H1 (cell line): Measurements from ENCODE around the gene CACNA1C. TPM values are rescaled to one million over a fixed set of nuclear protein-coding genes. Genes with fewer than 3 reads are reported as not detected.

ENCODE experiments used
- CTCF ChIA-PET: fragments of 300-600 bp; sonication (Branson Sonifier 250); formaldehyde crosslinking; loops from one replicate; lab custom pipeline; 2021; ENCODE audit not compliant: partially characterized antibody; lab: Charles Lee
- POLR2A ChIA-PET: fragments of 300-600 bp; sonication (Branson Sonifier 250); formaldehyde crosslinking; loops from one replicate; lab custom pipeline; 2021; ENCODE audit warnings: inconsistent platforms; ENCODE audit not compliant: partially characterized antibody; lab: Charles Lee
- DNase-seq, 2 experiments: peaks; one replicate each; pipeline versions ENCODE4 v3.0.0 to v3.0.0-alpha.2; 2010 to 2022; ENCODE audit warnings: low spot score in 2 of 2, low read depth in 1 of 2, mixed read lengths in 1 of 2
- FAIRE-seq: peaks from 2 replicates; lab custom pipeline; 2011; peaks lifted over from hg19 to GRCh38; lab: Jason Lieb, UNC
- H2AFZ ChIP-seq: 2 replicates; pipeline ENCODE4 v1.8.1; 2012; ENCODE audit warnings: low read length, inconsistent platforms
- H2AK5ac ChIP-seq: 2 replicates; pipeline ENCODE4 v1.6.1; 2013; ENCODE audit warnings: low read depth, low read length
- H2BK120ac ChIP-seq: replicated peaks from 2 replicates; pipeline ENCODE3; 2013; ENCODE audit warnings: low read depth, low read length, inconsistent platforms
- H2BK12ac ChIP-seq: 2 replicates; pipeline ENCODE4 v1.6.1; 2013; ENCODE audit warnings: low read depth, low read length
- H2BK15ac ChIP-seq: 2 replicates; pipeline ENCODE4 v1.6.1; 2013; ENCODE audit warnings: low read length
- H2BK20ac ChIP-seq: 2 replicates; pipeline ENCODE4 v1.6.1; 2013; ENCODE audit warnings: low read length
- H2BK5ac ChIP-seq: 2 replicates; pipeline ENCODE4 v1.6.1; 2013; ENCODE audit warnings: low read depth, low read length
- H3K14ac ChIP-seq: 2 replicates; pipeline ENCODE4 v1.6.1; 2013; ENCODE audit warnings: inconsistent platforms; ENCODE audit not compliant: insufficient read length
- H3K18ac ChIP-seq: 2 replicates; pipeline ENCODE4 v1.6.1; 2013; ENCODE audit warnings: low read length; ENCODE audit errors: extremely low read depth
- H3K23ac ChIP-seq: 2 replicates; pipeline ENCODE4 v1.6.1; 2013; ENCODE audit warnings: inconsistent platforms; ENCODE audit not compliant: insufficient read length
- H3K23me2 ChIP-seq: 2 replicates; pipeline ENCODE4 v1.6.1; 2013; ENCODE audit warnings: low read depth, low read length
- H3K27ac ChIP-seq: 2 replicates; pipeline ENCODE4 v1.6.1; 2011; ENCODE audit warnings: low read depth, low read length, inconsistent platforms
- H3K27me3 ChIP-seq, 4 experiments: replicated peaks in 1 of 4; 1 replicate in 1 of 4; 2 replicates in 3 of 4; pipeline versions ENCODE4 v1.6.1 to v1.8.1; 2011 to 2013; ENCODE audit warnings: low read length in 3 of 4, mild to moderate bottlenecking in 3 of 4, inconsistent platforms in 2 of 4, mixed read lengths in 2 of 4, moderate library complexity in 1 of 4; ENCODE audit not compliant: control insufficient read depth in 3 of 4, insufficient read depth in 3 of 4; ENCODE audit errors: extremely low read depth in 1 of 4
- H3K36me3 ChIP-seq, 4 experiments: 2 replicates each; pipeline versions ENCODE4 v1.6.1 to v1.8.1; 2011 to 2013; ENCODE audit warnings: mild to moderate bottlenecking in 4 of 4, low read length in 3 of 4, moderate library complexity in 2 of 4, control low read depth in 1 of 4, inconsistent platforms in 1 of 4; ENCODE audit not compliant: insufficient read depth in 4 of 4, control insufficient read depth in 2 of 4
- H3K4ac ChIP-seq: replicated peaks from 2 replicates; pipeline ENCODE3; 2013; ENCODE audit warnings: low read length, low read depth, mixed read lengths, inconsistent platforms; ENCODE audit not compliant: insufficient read length
- H3K4me1 ChIP-seq, 4 experiments: replicated peaks in 1 of 4; 1 replicate in 1 of 4; 2 replicates in 3 of 4; pipeline versions ENCODE4 v1.6.1 to v1.8.1; 2011 to 2013; ENCODE audit warnings: low read length in 3 of 4, inconsistent platforms in 2 of 4, mixed read lengths in 1 of 4; ENCODE audit not compliant: insufficient read depth in 4 of 4, control insufficient read depth in 3 of 4
- H3K4me2 ChIP-seq, 2 experiments: 2 replicates each; pipeline versions ENCODE4 v1.6.1 to v1.8.1; 2011 to 2013; ENCODE audit warnings: low read depth in 2 of 2, low read length in 2 of 2, control low read depth in 1 of 2, inconsistent platforms in 1 of 2, mild to moderate bottlenecking in 1 of 2; ENCODE audit not compliant: insufficient read depth in 1 of 2
- H3K4me3 ChIP-seq, 4 experiments: fragments of 200-600, 300-600 bp in 1 of 4; sonication (generic), shearing (Covaris generic), sonication (Bioruptor Twin) in 1 of 4; 2 replicates each; pipeline versions ENCODE4 v1.5.1 to v1.8.1; 2011 to 2016; ENCODE audit warnings: low read length in 4 of 4, low read depth in 3 of 4, control low read depth in 2 of 4, inconsistent platforms in 2 of 4, mild to moderate bottlenecking in 2 of 4, mixed read lengths in 1 of 4, moderate library complexity in 1 of 4; ENCODE audit not compliant: insufficient read depth in 2 of 4; ENCODE audit errors: extremely low read depth in 1 of 4
- H3K56ac ChIP-seq: replicated peaks from 2 replicates; pipeline ENCODE3; 2013; ENCODE audit warnings: low read depth, mild to moderate bottlenecking, mixed read lengths, low read length, inconsistent platforms; ENCODE audit not compliant: insufficient read length
- H3K79me1 ChIP-seq: 2 replicates; pipeline ENCODE4 v1.6.1; 2013; ENCODE audit warnings: low read depth, low read length, control low read depth
- H3K79me2 ChIP-seq, 2 experiments: 2 replicates each; pipeline versions ENCODE4 v1.6.1 to v1.8.1; 2012 to 2013; ENCODE audit warnings: low read length in 2 of 2, mild to moderate bottlenecking in 2 of 2, inconsistent platforms in 1 of 2; ENCODE audit not compliant: insufficient read depth in 2 of 2, control insufficient read depth in 1 of 2
- H3K9ac ChIP-seq, 4 experiments: replicated peaks in 1 of 4; 1 replicate in 1 of 4; 2 replicates in 3 of 4; pipeline versions ENCODE4 v1.6.1 to v1.8.1; 2011 to 2013; ENCODE audit warnings: low read depth in 3 of 4, low read length in 3 of 4, control low read depth in 2 of 4, mild to moderate bottlenecking in 2 of 4, moderate library complexity in 2 of 4, inconsistent platforms in 1 of 4; ENCODE audit errors: extremely low read depth in 1 of 4
- H3K9me3 ChIP-seq, 2 experiments: 2 replicates each; pipeline versions ENCODE4 v1.6.1 to v1.8.1; 2012 to 2013; ENCODE audit warnings: mild to moderate bottlenecking in 2 of 2, moderate library complexity in 2 of 2, control low read depth in 1 of 2, inconsistent platforms in 1 of 2, low read depth in 1 of 2, low read length in 1 of 2, mixed read lengths in 1 of 2; ENCODE audit not compliant: insufficient read depth in 2 of 2
- H4K20me1 ChIP-seq, 2 experiments: replicated peaks in 1 of 2; 2 replicates each; pipeline versions ENCODE3 to v1.8.1; 2011 to 2013; ENCODE audit warnings: inconsistent platforms in 2 of 2, low read length in 2 of 2, mild to moderate bottlenecking in 1 of 2; ENCODE audit not compliant: insufficient read depth in 2 of 2, control insufficient read depth in 1 of 2
- H4K5ac ChIP-seq: 2 replicates; pipeline ENCODE4 v1.6.1; 2013; ENCODE audit warnings: low read length, low read depth, mixed read lengths, inconsistent platforms; ENCODE audit not compliant: insufficient read length
- H4K8ac ChIP-seq: 2 replicates; pipeline ENCODE4 v1.8.0; 2013; ENCODE audit warnings: mild to moderate bottlenecking, moderate library complexity, low read length, inconsistent platforms; ENCODE audit not compliant: insufficient read depth; ENCODE audit errors: extremely low read depth
- H4K91ac ChIP-seq: replicated peaks from 2 replicates; pipeline ENCODE3; 2013; ENCODE audit warnings: low read length, mixed read lengths, inconsistent platforms; ENCODE audit not compliant: insufficient read length
- BCL11A ChIP-seq, 2 experiments: IDR thresholded peaks; one replicate each; pipeline ENCODE4 v1.6.1; 2011; ENCODE audit warnings: low read depth in 2 of 2, low read length in 2 of 2, mild to moderate bottlenecking in 2 of 2
- CBX5 ChIP-seq: fragments of 300-800, 300-1000 bp; sonication (generic); IDR thresholded peaks from 2 replicates; pipeline ENCODE4 v1.7.1; 2016; ENCODE audit warnings: antibody characterized with exemption, low read length, low read depth
- EGR1 ChIP-seq: IDR thresholded peaks from 2 replicates; pipeline ENCODE4 v1.6.1; 2011; ENCODE audit warnings: low read depth, low read length, borderline replicate concordance
- EZH2 ChIP-seq: fragments of 200-600 bp; sonication (generic); IDR thresholded peaks from 2 replicates; pipeline ENCODE4 v1.7.1; 2012; ENCODE audit warnings: low read depth, mild to moderate bottlenecking, moderate library complexity, low read length, inconsistent platforms; ENCODE audit not compliant: severe bottlenecking
- NRF1 ChIP-seq: IDR thresholded peaks from 2 replicates; pipeline ENCODE4 v1.6.1; 2011; ENCODE audit warnings: mild to moderate bottlenecking, low read depth, low read length, improper control_type of control experiment
- POLR2A ChIP-seq, 2 experiments: IDR thresholded peaks; 1 replicate in 1 of 2; 2 replicates in 1 of 2; pipeline ENCODE4 v1.6.1; 2011; ENCODE audit warnings: low read depth in 2 of 2, low read length in 2 of 2, mild to moderate bottlenecking in 2 of 2; ENCODE audit errors: control extremely low read depth in 1 of 2
- POU5F1 ChIP-seq: IDR thresholded peaks from 2 replicates; pipeline ENCODE4 v1.6.1; 2011; ENCODE audit warnings: low read depth, mild to moderate bottlenecking, low read length, moderate library complexity
- RNF2 ChIP-seq: fragments of 200-900, 300-1000 bp; sonication (generic); IDR thresholded peaks from 2 replicates; pipeline ENCODE4 v1.7.1; 2016; ENCODE audit warnings: borderline replicate concordance, low read depth, mild to moderate bottlenecking, antibody characterized with exemption, low read length; ENCODE audit not compliant: poor library complexity, severe bottlenecking; ENCODE audit errors: missing control alignments
- SP4 ChIP-seq: IDR thresholded peaks from 2 replicates; pipeline ENCODE4 v1.6.1; 2012; ENCODE audit warnings: low read length, inconsistent platforms
- SUZ12 ChIP-seq: fragments of 200-600 bp; sonication (generic); IDR thresholded peaks from 2 replicates; pipeline ENCODE4 v1.6.1; 2012; ENCODE audit warnings: mild to moderate bottlenecking, inconsistent platforms, low read length, moderate library complexity, mixed read lengths
- TAF1 ChIP-seq: IDR thresholded peaks from 2 replicates; pipeline ENCODE4 v1.6.1; 2011; ENCODE audit warnings: mild to moderate bottlenecking, low read depth, low read length
- WGBS, 2 experiments: shearing (Covaris generic) in 1 of 2; methylation state at CpG; one replicate each; pipeline versions ENCODE4 v1.1.6 to v1.1.7; 2013 to 2015; ENCODE audit warnings: low lambda C conversion rate in 2 of 2, mixed read lengths in 2 of 2, inconsistent platforms in 1 of 2, low coverage in 1 of 2, missing lambda C conversion rate in 1 of 2; ENCODE audit not compliant: insufficient replicate concordance in 2 of 2, insufficient coverage in 1 of 2, insufficient read length in 1 of 2; ENCODE audit errors: extremely low coverage in 1 of 2, missing lambda C conversion rate in 1 of 2; 5-methylcytosine and 5-hydroxymethylcytosine counted together
- polyA plus RNA-seq, 7 experiments: library from polyadenylated mRNA; depleted of rRNA in 3 of 7; stranded (reverse) in 5 of 7; unstranded in 2 of 7; fragments of >200 nt in 5 of 7; fragments of 200-250 nt in 2 of 7; gene quantifications; 1 replicate in 5 of 7; 2 replicates in 1 of 7; 4 replicates in 1 of 7; pipeline versions ENCODE4 v1.2.1 to v1.2.3, GENCODE V29; 2011 to 2013; ENCODE audit warnings: missing spikeins in 2 of 7, mixed read lengths in 2 of 7
- total RNA-seq: library from RNA; stranded (reverse); fragmentation: NEBNext Ultra II Directional; extraction: Animal tissue kit (Norgen Biotek cat#: 25700); gene quantifications from 2 replicates; pipeline ENCODE4 v1.2.1, GENCODE V29; 2021
- TF ChIP-seq, protein P1 (sequence below): IDR thresholded peaks from 2 replicates; pipeline ENCODE4 v1.6.1; 2012; ENCODE audit warnings: inconsistent platforms

CACNA1C gene
- total and polyA plus RNA-seq, 2 of the 8 experiments (the other 6 are each of a cell fraction or from before 2014, with no cell fraction given) = 1.3 TPM

GRCh38 chr12:2120982-2121758 is 68.4 kb downstream of the CACNA1C start:
- Histone ChIP-seq H3K14ac (no peak overlapping the region), H4K5ac (no peak overlapping the region), H3K23me2 (peaks cover 2% of the 10 kb centered on the region; the same call in 1 of the 2 replicates), H4K8ac (no peak overlapping the region), H2AFZ (no peak overlapping the region), H3K9ac (no peak overlapping the region), H2BK12ac (no peak overlapping the region), H2AK5ac (no peak overlapping the region), H4K91ac (no peak overlapping the region), H2BK120ac (no peak overlapping the region), H3K4me1 (peaks cover 0 to 4% (median 0%) of the 10 kb centered on the region in 4 experiments; a peak in 1 of 7 replicates), H3K56ac (no peak overlapping the region), H3K4me2 (no peak overlapping the region), H3K36me3 (no peaks in the 10 kb centered on the region), H3K18ac (no peak overlapping the region), H3K4ac (no peak overlapping the region), H3K27me3 (peaks cover 0 to 1% (median 0%) of the 10 kb centered on the region in 4 experiments; a peak in 1 of 7 replicates), H3K9me3 (no peaks in the 10 kb centered on the region), H2BK15ac (no peak overlapping the region), H2BK5ac (no peak overlapping the region), H3K4me3 (no peak overlapping the region), H3K27ac (no peak overlapping the region), H2BK20ac (no peak overlapping the region), H3K23ac (no peak overlapping the region), H3K79me2 (no peaks in the 10 kb centered on the region), H4K20me1 (no peaks in the 10 kb centered on the region), H3K79me1 (no peaks in the 10 kb centered on the region; the same call in 1 of the 2 replicates)
- FAIRE-seq (no peak), DNase-seq (no peak)
- ChIA-PET POLR2A (interaction anchor here (0.6 to 0.7 kb wide), 2 partner anchors 12 to 58 kb away, joined by 3 read pairs; no protein-coding TSS in a partner anchor), CTCF (interaction anchor here (0.7 to 1.5 kb wide), 6 partner anchors 9 to 157 kb away, joined by 3 to 6 read pairs (median 3); no protein-coding TSS in a partner anchor)
- 84% methylated on average over 20 of the region's 20 CpGs; no CpG with 5 or more reads in 1 of the 2 experiments for WGBS, 2 experiments
- TF ChIP-seq, protein P1, sequence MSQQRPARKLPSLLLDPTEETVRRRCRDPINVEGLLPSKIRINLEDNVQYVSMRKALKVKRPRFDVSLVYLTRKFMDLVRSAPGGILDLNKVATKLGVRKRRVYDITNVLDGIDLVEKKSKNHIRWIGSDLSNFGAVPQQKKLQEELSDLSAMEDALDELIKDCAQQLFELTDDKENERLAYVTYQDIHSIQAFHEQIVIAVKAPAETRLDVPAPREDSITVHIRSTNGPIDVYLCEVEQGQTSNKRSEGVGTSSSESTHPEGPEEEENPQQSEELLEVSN = no peak
- no peak for TF ChIP-seq NRF1
- no peak for TF ChIP-seq SP4
- no peak for TF ChIP-seq SUZ12
- TF ChIP-seq POU5F1 = no peak
- TF ChIP-seq EZH2 = no peak
- TF ChIP-seq TAF1 = no peak
- no peak for TF ChIP-seq CBX5
- TF ChIP-seq POLR2A (IDR thresholded peaks at IDR 0.05; ENCODE audit: control extremely low read depth in 1 of 2, low read depth in 2 of 2, low read length in 2 of 2) = no peak
- no peak for TF ChIP-seq BCL11A (IDR thresholded peaks at IDR 0.05; ENCODE audit: low read depth in 2 of 2, low read length in 2 of 2)
- no peak for TF ChIP-seq EGR1
- TF ChIP-seq RNF2 = no peak
